Measurements from ENCODE around the gene ZNF750. TPM values are rescaled to one million over a fixed set of nuclear protein-coding genes. Genes with fewer than 3 reads are reported as not detected.

The ZNF750 gene
- total RNA-seq, 1 experiment from 2014 or later, result 0.14 TPM

GRCh38 chr17:82867763-82868325 lies 28.0 kb upstream of the ZNF750 start:
- peaks cover 3% of the 10 kb centered on the region for H3K4me1 Mint-ChIP-seq (ENCODE audit: low read depth, unreplicated experiment)
- peaks cover 11% of the 10 kb centered on the region for H3K36me3 Mint-ChIP-seq (ENCODE audit: insufficient read depth, unreplicated experiment)
- no peaks in the 10 kb centered on the region for H3K9me3 Mint-ChIP-seq (ENCODE audit: unreplicated experiment)
- Histone ChIP-seq H3K4me3 (ENCODE audit: low read depth, low read length) (no peak overlapping the region), H3K4me1 (peaks cover 2% of the 10 kb centered on the region; the same call in 1 of the 2 replicates), H3K27me3 (replicated peaks; ENCODE audit: control insufficient read depth, insufficient read depth, low read length) (no peaks in the 10 kb centered on the region), H3K36me3 (ENCODE audit: control insufficient read depth, insufficient read depth, low read length) (no peaks in the 10 kb centered on the region), H3K9me3 (no peaks in the 10 kb centered on the region)
- BruUV-seq (replicated peaks), result no TSS peak
- H3K27ac Mint-ChIP-seq (ENCODE audit: unreplicated experiment), result no peak overlapping the region
- H3K27me3 Mint-ChIP-seq (ENCODE audit: insufficient read depth, unreplicated experiment), result no peaks in the 10 kb centered on the region
- TF ChIP-seq, protein P1, sequence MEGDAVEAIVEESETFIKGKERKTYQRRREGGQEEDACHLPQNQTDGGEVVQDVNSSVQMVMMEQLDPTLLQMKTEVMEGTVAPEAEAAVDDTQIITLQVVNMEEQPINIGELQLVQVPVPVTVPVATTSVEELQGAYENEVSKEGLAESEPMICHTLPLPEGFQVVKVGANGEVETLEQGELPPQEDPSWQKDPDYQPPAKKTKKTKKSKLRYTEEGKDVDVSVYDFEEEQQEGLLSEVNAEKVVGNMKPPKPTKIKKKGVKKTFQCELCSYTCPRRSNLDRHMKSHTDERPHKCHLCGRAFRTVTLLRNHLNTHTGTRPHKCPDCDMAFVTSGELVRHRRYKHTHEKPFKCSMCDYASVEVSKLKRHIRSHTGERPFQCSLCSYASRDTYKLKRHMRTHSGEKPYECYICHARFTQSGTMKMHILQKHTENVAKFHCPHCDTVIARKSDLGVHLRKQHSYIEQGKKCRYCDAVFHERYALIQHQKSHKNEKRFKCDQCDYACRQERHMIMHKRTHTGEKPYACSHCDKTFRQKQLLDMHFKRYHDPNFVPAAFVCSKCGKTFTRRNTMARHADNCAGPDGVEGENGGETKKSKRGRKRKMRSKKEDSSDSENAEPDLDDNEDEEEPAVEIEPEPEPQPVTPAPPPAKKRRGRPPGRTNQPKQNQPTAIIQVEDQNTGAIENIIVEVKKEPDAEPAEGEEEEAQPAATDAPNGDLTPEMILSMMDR (IDR thresholded peaks at IDR 0.05; ENCODE audit: insufficient read depth in 1 of 2, low read depth in 1 of 2, low read length in 1 of 2, severe bottlenecking in 1 of 2, unreplicated experiment in 1 of 2), result no peak
- POLR2A ChIA-PET, result no interaction called here
- no peak for DNase-seq
- CTCF ChIA-PET, result no interaction called here
- intact Hi-C loops (cut with micrococcal nuclease; ENCODE audit: unreplicated experiment), result no loop called here
- no peak overlapping the region for H3K4me3 Mint-ChIP-seq (ENCODE audit: unreplicated experiment)

DNA sequence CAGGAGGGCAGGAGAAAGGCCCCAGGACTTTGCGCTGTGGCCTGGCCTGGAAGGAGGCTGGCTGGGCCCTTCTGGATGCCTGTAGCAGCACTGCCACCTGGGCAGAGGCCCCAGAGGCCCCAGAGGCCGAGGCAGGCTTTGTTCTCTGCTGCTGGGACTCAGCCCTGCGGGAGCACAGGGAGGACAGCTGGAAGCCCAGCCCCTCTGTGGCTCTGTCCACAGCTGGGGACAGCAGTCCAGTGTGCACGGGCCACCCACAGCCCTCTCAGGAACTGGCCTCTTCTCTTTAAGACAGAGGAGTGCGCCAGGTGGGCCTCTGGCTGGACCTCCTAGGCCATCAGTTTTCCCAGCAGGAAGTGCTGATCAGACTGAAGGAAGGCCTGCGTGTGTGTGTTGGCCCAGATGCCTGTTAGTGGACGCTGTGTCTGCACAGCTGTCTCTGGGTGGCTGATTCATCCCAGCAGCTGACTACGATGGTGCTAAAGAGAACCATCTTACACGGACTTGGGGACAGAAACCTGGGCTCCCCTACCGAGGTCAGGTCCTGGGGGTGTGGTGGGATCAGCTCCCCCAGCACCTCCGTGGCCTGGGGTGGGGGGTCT lies 26.9 kb upstream of the ZNF750 start:
- Histone ChIP-seq H3K4me3 (ENCODE audit: low read depth, low read length) (no peak overlapping the region), H3K27me3 (replicated peaks; ENCODE audit: control insufficient read depth, insufficient read depth, low read length) (no peaks in the 10 kb centered on the region), H3K9me3 (no peaks in the 10 kb centered on the region), H3K4me1 (peaks cover 5% of the 10 kb centered on the region; the same call in 1 of the 2 replicates), H3K36me3 (ENCODE audit: control insufficient read depth, insufficient read depth, low read length) (no peaks in the 10 kb centered on the region)
- intact Hi-C loops (cut with micrococcal nuclease; ENCODE audit: unreplicated experiment), result no loop called here
- Mint-ChIP-seq H3K9me3 (ENCODE audit: unreplicated experiment) (no peaks in the 10 kb centered on the region), H3K4me1 (ENCODE audit: low read depth, unreplicated experiment) (peaks cover 7% of the 10 kb centered on the region), H3K36me3 (ENCODE audit: insufficient read depth, unreplicated experiment) (peaks cover 12% of the 10 kb centered on the region), H3K4me3 (ENCODE audit: unreplicated experiment) (no peak overlapping the region), H3K27me3 (ENCODE audit: insufficient read depth, unreplicated experiment) (no peaks in the 10 kb centered on the region), H3K27ac (ENCODE audit: unreplicated experiment) (no peak overlapping the region)
- BruUV-seq (replicated peaks), result no TSS peak
- no peak for DNase-seq
- CTCF ChIA-PET, result no interaction called here
- TF ChIP-seq, protein P1 (IDR thresholded peaks at IDR 0.05; ENCODE audit: insufficient read depth in 1 of 2, low read depth in 1 of 2, low read length in 1 of 2, severe bottlenecking in 1 of 2, unreplicated experiment in 1 of 2), result no peak
- POLR2A ChIA-PET, result no interaction called here

GRCh38 chr17:82865774-82866395 lies 26.1 kb upstream of the ZNF750 start:
- no peak for DNase-seq
- no peaks in the 10 kb centered on the region for H3K9me3 ChIP-seq
- POLR2A ChIA-PET, result no interaction called here
- no peaks in the 10 kb centered on the region for H3K27me3 ChIP-seq (replicated peaks; ENCODE audit: control insufficient read depth, insufficient read depth, low read length)
- Mint-ChIP-seq H3K4me1 (ENCODE audit: low read depth, unreplicated experiment) (peaks cover 7% of the 10 kb centered on the region), H3K27me3 (ENCODE audit: insufficient read depth, unreplicated experiment) (no peaks in the 10 kb centered on the region), H3K9me3 (ENCODE audit: unreplicated experiment) (no peaks in the 10 kb centered on the region), H3K4me3 (ENCODE audit: unreplicated experiment) (no peak overlapping the region), H3K27ac (ENCODE audit: unreplicated experiment) (no peak overlapping the region), H3K36me3 (ENCODE audit: insufficient read depth, unreplicated experiment) (peaks cover 17% of the 10 kb centered on the region)
- intact Hi-C loops (cut with micrococcal nuclease; ENCODE audit: unreplicated experiment), result no loop called here
- H3K4me1 ChIP-seq, result peaks cover 5% of the 10 kb centered on the region; the same call in 1 of the 2 replicates
- TF ChIP-seq, protein P1 (IDR thresholded peaks at IDR 0.05; ENCODE audit: insufficient read depth in 1 of 2, low read depth in 1 of 2, low read length in 1 of 2, severe bottlenecking in 1 of 2, unreplicated experiment in 1 of 2), result no peak
- no peak overlapping the region for H3K4me3 ChIP-seq (ENCODE audit: low read depth, low read length)
- H3K36me3 ChIP-seq (ENCODE audit: control insufficient read depth, insufficient read depth, low read length), result no peaks in the 10 kb centered on the region
- CTCF ChIA-PET, result no interaction called here
- no TSS peak for BruUV-seq (replicated peaks)
